ENCODE measurements around the gene FRMD3.

FRMD3 gene

GRCh38 chr9:83511051-83511450, 27.1 kb downstream of the FRMD3 start:
- peak; percentile 49 for DNase-seq (ENCODE audit: extremely low read depth, insufficient read length)
- H3K27me3 ChIP-seq (replicated peaks; ENCODE audit: control insufficient read depth, insufficient read depth, low read length): no peaks in the 10 kb centered on the region
- no peaks in the 10 kb centered on the region for H3K36me3 ChIP-seq (ENCODE audit: control insufficient read depth, insufficient read depth, low read length)
- no peak overlapping the region for H3K4me3 ChIP-seq (replicated peaks; ENCODE audit: low read depth, low read length)
- no peak for TF ChIP-seq CTCF (IDR thresholded peaks at IDR 0.05; ENCODE audit: insufficient read depth, low read length, poor library complexity, severe bottlenecking)

GRCh38 chr9:83509402-83509801, 28.8 kb downstream of the FRMD3 start:
- no peak for DNase-seq (ENCODE audit: extremely low read depth, insufficient read length)
- Histone ChIP-seq H3K36me3 (ENCODE audit: control insufficient read depth, insufficient read depth, low read length) (no peaks in the 10 kb centered on the region), H3K4me3 (replicated peaks; ENCODE audit: low read depth, low read length) (no peak overlapping the region), H3K27me3 (replicated peaks; ENCODE audit: control insufficient read depth, insufficient read depth, low read length) (no peaks in the 10 kb centered on the region)
- TF ChIP-seq CTCF (IDR thresholded peaks at IDR 0.05; ENCODE audit: insufficient read depth, low read length, poor library complexity, severe bottlenecking): no peak

- TF ChIP-seq CTCF (IDR thresholded peaks at IDR 0.05; ENCODE audit: insufficient read depth, low read length, poor library complexity, severe bottlenecking): no peak
Observed at GRCh38 chr9:83508067-83508466, 30.1 kb downstream of the FRMD3 start.

GRCh38 chr9:83505282-83505681, 32.9 kb downstream of the FRMD3 start:
- Histone ChIP-seq H3K36me3 (ENCODE audit: control insufficient read depth, insufficient read depth, low read length) (no peaks in the 10 kb centered on the region), H3K27me3 (replicated peaks; ENCODE audit: control insufficient read depth, insufficient read depth, low read length) (no peaks in the 10 kb centered on the region), H3K4me3 (replicated peaks; ENCODE audit: low read depth, low read length) (no peak overlapping the region)
- no peak for TF ChIP-seq CTCF (IDR thresholded peaks at IDR 0.05; ENCODE audit: insufficient read depth, low read length, poor library complexity, severe bottlenecking)
- DNase-seq (ENCODE audit: extremely low read depth, insufficient read length): no peak

More at GRCh38 chr9:83508067-83508466, 30.1 kb downstream of the FRMD3 start:
- H3K4me3 ChIP-seq (replicated peaks; ENCODE audit: low read depth, low read length): no peak overlapping the region
- no peaks in the 10 kb centered on the region for H3K36me3 ChIP-seq (ENCODE audit: control insufficient read depth, insufficient read depth, low read length)
- no peak for DNase-seq (ENCODE audit: extremely low read depth, insufficient read length)
- H3K27me3 ChIP-seq (replicated peaks; ENCODE audit: control insufficient read depth, insufficient read depth, low read length): no peaks in the 10 kb centered on the region

- TF ChIP-seq CTCF (IDR thresholded peaks at IDR 0.05; ENCODE audit: insufficient read depth, low read length, poor library complexity, severe bottlenecking): no peak
- DNase-seq (ENCODE audit: extremely low read depth, insufficient read length): no peak
Observed at GRCh38 chr9:83503866-83504265, 34.3 kb downstream of the FRMD3 start.

GRCh38 chr9:83501565-83501964, 36.6 kb downstream of the FRMD3 start:
- Histone ChIP-seq H3K36me3 (ENCODE audit: control insufficient read depth, insufficient read depth, low read length) (no peaks in the 10 kb centered on the region), H3K4me3 (replicated peaks; ENCODE audit: low read depth, low read length) (no peak overlapping the region), H3K27me3 (replicated peaks; ENCODE audit: control insufficient read depth, insufficient read depth, low read length) (no peaks in the 10 kb centered on the region)
- no peak for TF ChIP-seq CTCF (IDR thresholded peaks at IDR 0.05; ENCODE audit: insufficient read depth, low read length, poor library complexity, severe bottlenecking)
- no peak for DNase-seq (ENCODE audit: extremely low read depth, insufficient read length)

More at GRCh38 chr9:83503866-83504265, 34.3 kb downstream of the FRMD3 start:
- Histone ChIP-seq H3K27me3 (replicated peaks; ENCODE audit: control insufficient read depth, insufficient read depth, low read length) (no peaks in the 10 kb centered on the region), H3K36me3 (ENCODE audit: control insufficient read depth, insufficient read depth, low read length) (no peaks in the 10 kb centered on the region), H3K4me3 (replicated peaks; ENCODE audit: low read depth, low read length) (no peak overlapping the region)

Data from GM06990 (cell line).